CD14-positive monocyte (primary cell): Measurements from ENCODE around the gene SLC47A2. TPM values are rescaled to one million over a fixed set of nuclear protein-coding genes. Genes with fewer than 3 reads are reported as not detected.

Experiments used
- DNase-seq, 3 donors: peaks; one replicate each; pipeline ENCODE4 v3.0.0-alpha.2; 2011 to 2022
- H2AFZ ChIP-seq: 2 replicates; pipeline ENCODE4 v1.6.0; 2012; ENCODE audit warnings: mild to moderate bottlenecking, low read depth, low read length, inconsistent platforms; ENCODE audit not compliant: insufficient read depth, poor library complexity, severe bottlenecking
- H3K27ac ChIP-seq, 2 donors: 1 replicate in 1 of 2; 2 replicates in 1 of 2; pipeline ENCODE4 v1.5.1; 2012 to 2013; ENCODE audit warnings: low read length in 2 of 2, control low read depth in 1 of 2, inconsistent platforms in 1 of 2, low read depth in 1 of 2, mild to moderate bottlenecking in 1 of 2
- H3K27me3 ChIP-seq, 2 donors: one replicate each; pipeline versions ENCODE4 v1.6.0 to v1.6.1; 2011 to 2013; ENCODE audit warnings: low read length in 2 of 2; ENCODE audit not compliant: control insufficient read depth in 2 of 2, insufficient read depth in 2 of 2
- H3K36me3 ChIP-seq, 2 donors: replicated peaks in 1 of 2; 1 replicate in 1 of 2; 2 replicates in 1 of 2; pipeline versions ENCODE4 v1.5.1 to v1.6.1; 2012 to 2013; ENCODE audit warnings: low read length in 2 of 2, control low read depth in 1 of 2, inconsistent platforms in 1 of 2, mild to moderate bottlenecking in 1 of 2; ENCODE audit not compliant: insufficient read depth in 2 of 2, control insufficient read depth in 1 of 2
- H3K4me1 ChIP-seq, 2 donors: 1 replicate in 1 of 2; 2 replicates in 1 of 2; pipeline versions ENCODE4 v1.5.1 to v1.6.1; 2012 to 2013; ENCODE audit warnings: low read length in 2 of 2, control low read depth in 1 of 2, inconsistent platforms in 1 of 2, mild to moderate bottlenecking in 1 of 2, moderate library complexity in 1 of 2; ENCODE audit not compliant: insufficient read depth in 2 of 2, control insufficient read depth in 1 of 2
- H3K4me2 ChIP-seq: replicated peaks from 2 replicates; pipeline ENCODE3; 2012; ENCODE audit warnings: low read length, moderate library complexity, mild to moderate bottlenecking; ENCODE audit not compliant: poor library complexity, severe bottlenecking; ENCODE audit errors: extremely low read depth
- H3K4me3 ChIP-seq, 3 experiments: fragments of 200-600 bp in 1 of 3; sonication (generic) in 1 of 3; replicated peaks in 1 of 3; 1 replicate in 2 of 3; 2 replicates in 1 of 3; pipeline ENCODE4 v1.5.1; 2011 to 2013; ENCODE audit warnings: low read length in 3 of 3, mild to moderate bottlenecking in 3 of 3, control low read depth in 2 of 3, low read depth in 2 of 3, inconsistent platforms in 1 of 3, moderate library complexity in 1 of 3
- H3K79me2 ChIP-seq: 2 replicates; pipeline ENCODE4 v1.6.0; 2012; ENCODE audit warnings: mild to moderate bottlenecking, control low read depth, inconsistent platforms, low read length, moderate library complexity; ENCODE audit not compliant: insufficient read depth
- H3K9ac ChIP-seq: 2 replicates; pipeline ENCODE4 v1.6.0; 2017; ENCODE audit warnings: low read length, mild to moderate bottlenecking; ENCODE audit not compliant: insufficient read depth, poor library complexity, severe bottlenecking
- H3K9me3 ChIP-seq, 2 donors: replicated peaks in 1 of 2; 1 replicate in 1 of 2; 2 replicates in 1 of 2; pipeline versions ENCODE4 v1.5.1 to v1.6.1; 2012 to 2013; ENCODE audit warnings: low read length in 2 of 2, control low read depth in 1 of 2; ENCODE audit not compliant: control insufficient read depth in 1 of 2, insufficient read depth in 1 of 2
- H4K20me1 ChIP-seq: 2 replicates; pipeline ENCODE4 v1.6.0; 2012; ENCODE audit warnings: mild to moderate bottlenecking, low read length, control low read depth, moderate library complexity; ENCODE audit not compliant: insufficient read depth
- H3K27ac Mint-ChIP-seq, 7 donors: one replicate each; pipeline ENCODE4 v1.8.0; 2020; ENCODE audit warnings: mild to moderate bottlenecking in 7 of 7, mixed read lengths in 7 of 7, moderate library complexity in 6 of 7, inconsistent platforms in 2 of 7
- H3K27me3 Mint-ChIP-seq, 3 donors: one replicate each; pipeline ENCODE4 v1.8.0; 2021 to 2022; ENCODE audit warnings: low read depth in 3 of 3, mild to moderate bottlenecking in 3 of 3, mixed read lengths in 3 of 3, moderate library complexity in 3 of 3, inconsistent platforms in 1 of 3
- H3K36me3 Mint-ChIP-seq, 2 donors: one replicate each; pipeline ENCODE4 v1.8.0; 2020; ENCODE audit warnings: mixed read lengths in 2 of 2, inconsistent platforms in 1 of 2, mild to moderate bottlenecking in 1 of 2
- H3K4me1 Mint-ChIP-seq: one replicate; pipeline ENCODE4 v1.8.0; 2020; ENCODE audit warnings: mild to moderate bottlenecking, mixed read lengths
- H3K4me3 Mint-ChIP-seq, 2 donors: one replicate each; pipeline ENCODE4 v1.8.0; 2020; ENCODE audit warnings: mild to moderate bottlenecking in 2 of 2, mixed read lengths in 2 of 2, moderate library complexity in 1 of 2
- H3K9me3 Mint-ChIP-seq, 7 donors: one replicate each; pipeline ENCODE4 v1.8.0; 2020 to 2022; ENCODE audit warnings: mixed read lengths in 7 of 7, mild to moderate bottlenecking in 6 of 7, moderate library complexity in 6 of 7, inconsistent platforms in 2 of 7
- WGBS: methylation state at CpG from one replicate; pipeline ENCODE4 v1.1.5; 2013; ENCODE audit warnings: missing lambda C conversion rate; ENCODE audit not compliant: insufficient coverage; 5-methylcytosine and 5-hydroxymethylcytosine counted together
- intact Hi-C, 2 donors: fragments of 100-400 bp; cut with micrococcal nuclease; formaldehyde crosslinking; loops; one replicate each; pipeline versions ENCODE4 v1.15.0 to v1.15.1; 2023
- polyA plus RNA-seq, 3 donors: library from polyadenylated mRNA; depleted of rRNA in 1 of 3; unstranded in 2 of 3; stranded (reverse) in 1 of 3; fragments of 300-500 nt in 2 of 3; fragments of >200 nt in 1 of 3; fragmentation: Illumina TruSeq in 2 of 3; gene quantifications; 1 replicate in 2 of 3; 2 replicates in 1 of 3; pipeline ENCODE4 v1.2.3, GENCODE V29; 2012 to 2021
- TF ChIP-seq, protein P1 (sequence below): fragments of 200-600 bp; IDR thresholded peaks from one replicate; pipeline ENCODE4 v1.8.0; 2022; ENCODE audit warnings: antibody characterized with exemption, mild to moderate bottlenecking

Gene SLC47A2
- polyA plus RNA-seq, 3 donors = not detected

DNA sequence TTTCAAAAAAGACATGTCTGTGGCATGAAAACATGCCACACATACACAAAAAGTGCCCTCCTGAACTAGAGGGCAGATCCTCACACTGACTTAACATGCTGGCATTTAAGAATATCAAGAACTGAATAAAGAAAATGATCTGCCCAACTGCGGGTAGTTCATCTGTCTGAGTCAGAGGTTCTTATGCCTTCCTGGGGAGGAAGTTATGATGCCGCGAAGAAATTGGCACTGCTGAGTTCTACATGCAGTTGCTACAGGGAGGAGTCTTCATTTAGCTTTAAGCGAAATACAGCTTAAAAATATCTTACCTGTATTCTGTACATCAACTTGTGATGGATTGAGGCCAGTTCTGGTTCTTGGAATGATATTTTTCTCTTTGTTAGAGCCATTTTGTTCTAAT lies 61.5 kb downstream of the SLC47A2 start:
- Histone ChIP-seq H4K20me1 (peaks cover 41% of the 10 kb centered on the region), H3K4me2 (no peak overlapping the region), H3K4me3 (no peak overlapping the region), H3K9ac (no peak overlapping the region), H3K9me3 (no peaks in the 10 kb centered on the region), H3K4me1 (peaks cover 5 to 41% of the 10 kb centered on the region in 2 donors), H3K36me3 (peaks cover 48 to 90% of the 10 kb centered on the region in 2 donors), H2AFZ (no peak overlapping the region), H3K27me3 (no peaks in the 10 kb centered on the region), H3K79me2 (peaks cover 29% of the 10 kb centered on the region), H3K27ac (no peak overlapping the region)
- TF ChIP-seq, protein P1, sequence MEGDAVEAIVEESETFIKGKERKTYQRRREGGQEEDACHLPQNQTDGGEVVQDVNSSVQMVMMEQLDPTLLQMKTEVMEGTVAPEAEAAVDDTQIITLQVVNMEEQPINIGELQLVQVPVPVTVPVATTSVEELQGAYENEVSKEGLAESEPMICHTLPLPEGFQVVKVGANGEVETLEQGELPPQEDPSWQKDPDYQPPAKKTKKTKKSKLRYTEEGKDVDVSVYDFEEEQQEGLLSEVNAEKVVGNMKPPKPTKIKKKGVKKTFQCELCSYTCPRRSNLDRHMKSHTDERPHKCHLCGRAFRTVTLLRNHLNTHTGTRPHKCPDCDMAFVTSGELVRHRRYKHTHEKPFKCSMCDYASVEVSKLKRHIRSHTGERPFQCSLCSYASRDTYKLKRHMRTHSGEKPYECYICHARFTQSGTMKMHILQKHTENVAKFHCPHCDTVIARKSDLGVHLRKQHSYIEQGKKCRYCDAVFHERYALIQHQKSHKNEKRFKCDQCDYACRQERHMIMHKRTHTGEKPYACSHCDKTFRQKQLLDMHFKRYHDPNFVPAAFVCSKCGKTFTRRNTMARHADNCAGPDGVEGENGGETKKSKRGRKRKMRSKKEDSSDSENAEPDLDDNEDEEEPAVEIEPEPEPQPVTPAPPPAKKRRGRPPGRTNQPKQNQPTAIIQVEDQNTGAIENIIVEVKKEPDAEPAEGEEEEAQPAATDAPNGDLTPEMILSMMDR = no peak
- Mint-ChIP-seq H3K27ac (no peak overlapping the region), H3K27me3 (peaks cover 0 to 2% (median 0%) of the 10 kb centered on the region in 3 donors), H3K9me3 (peaks cover 0 to 11% (median 5%) of the 10 kb centered on the region in 7 donors), H3K4me1 (peaks cover 46% of the 10 kb centered on the region), H3K4me3 (no peak overlapping the region), H3K36me3 (peaks cover 69 to 77% of the 10 kb centered on the region in 2 donors)
- intact Hi-C loops = loop anchor here (5.0 to 10.0 kb wide), 2 partner anchors 100 to 107 kb away; no protein-coding TSS in a partner anchor
- DNase-seq = no peak
- no CpG with 5 or more reads among the region's 4 CpGs for WGBS

DNA sequence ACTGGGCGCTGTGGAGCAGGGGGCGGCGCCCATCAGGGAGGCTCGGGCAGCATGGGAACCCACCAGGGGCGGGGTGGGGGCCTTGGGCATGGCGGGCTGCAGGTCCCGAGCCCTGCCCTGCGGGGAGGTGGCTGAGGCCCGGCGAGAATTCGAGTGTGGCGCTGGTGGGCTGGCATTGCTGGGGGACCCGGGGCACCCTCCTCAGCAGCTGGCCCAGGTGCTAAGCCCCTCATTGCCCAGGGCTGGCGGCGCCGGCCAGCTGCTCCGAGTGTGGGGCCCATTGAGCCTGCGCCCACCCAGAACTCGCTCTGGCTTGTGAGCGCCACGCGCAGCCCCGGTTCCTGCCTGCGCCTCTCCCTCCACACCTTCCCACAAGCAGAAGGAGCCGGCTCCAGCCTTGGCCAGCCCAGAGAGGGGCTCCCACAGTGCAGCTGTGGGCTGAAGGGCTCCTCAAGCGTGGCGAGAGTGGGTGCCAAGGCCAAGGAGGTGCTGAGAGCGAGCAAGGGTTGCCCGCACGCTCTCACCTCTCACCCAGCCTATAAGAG lies 62.0 kb downstream of the SLC47A2 start:
- DNase-seq = no peak
- H3K4me2 ChIP-seq = no peak overlapping the region
- H3K36me3 ChIP-seq = peaks cover 48 to 86% of the 10 kb centered on the region in 2 donors
- no peaks in the 10 kb centered on the region for H3K9me3 ChIP-seq
- H3K36me3 Mint-ChIP-seq = peaks cover 65 to 72% of the 10 kb centered on the region in 2 donors
- H4K20me1 ChIP-seq = peaks cover 41% of the 10 kb centered on the region
- H3K4me1 ChIP-seq = peaks cover 10 to 46% of the 10 kb centered on the region in 2 donors
- H3K79me2 ChIP-seq = peaks cover 34% of the 10 kb centered on the region
- H2AFZ ChIP-seq = no peak overlapping the region
- no peak overlapping the region for H3K4me3 Mint-ChIP-seq
- no peaks in the 10 kb centered on the region for H3K27me3 ChIP-seq
- no peak overlapping the region for H3K27ac ChIP-seq
- H3K27me3 Mint-ChIP-seq = peaks cover 0 to 1% (median 0%) of the 10 kb centered on the region in 3 donors
- no peak overlapping the region for H3K27ac Mint-ChIP-seq
- intact Hi-C loops = loop anchor here in 1 of 2 donors (10.0 kb wide), 1 partner anchor 100 kb away; no protein-coding TSS in a partner anchor
- 98% methylated on average over 23 of the region's 30 CpGs for WGBS
- H3K9me3 Mint-ChIP-seq = peaks cover 0 to 11% (median 5%) of the 10 kb centered on the region in 7 donors
- H3K9ac ChIP-seq = no peak overlapping the region
- TF ChIP-seq, protein P1 = no peak
- no peak overlapping the region for H3K4me3 ChIP-seq
- H3K4me1 Mint-ChIP-seq = peaks cover 51% of the 10 kb centered on the region
